ENCODE results near the gene RASL10B.

DNA sequence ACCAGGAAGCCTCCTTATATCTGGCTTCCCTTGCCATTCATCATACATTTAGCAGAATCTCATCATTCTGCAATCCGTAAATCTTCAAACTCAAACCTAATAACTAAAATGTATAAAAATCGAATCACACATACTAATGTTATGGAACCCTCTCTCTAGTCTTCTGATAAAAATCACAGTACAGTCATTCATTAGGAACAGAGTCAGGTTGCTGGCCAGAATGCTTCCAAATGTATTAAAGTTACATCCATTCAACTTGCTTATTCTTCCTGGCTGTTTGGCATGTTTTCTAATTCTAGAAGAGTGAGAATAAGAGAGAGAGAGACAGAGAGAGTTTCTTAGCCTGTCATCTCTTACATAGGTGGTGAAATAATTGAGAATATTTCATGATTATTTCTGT, 16.5 kb upstream of the RASL10B start:
- TF ChIP-seq, protein P1, sequence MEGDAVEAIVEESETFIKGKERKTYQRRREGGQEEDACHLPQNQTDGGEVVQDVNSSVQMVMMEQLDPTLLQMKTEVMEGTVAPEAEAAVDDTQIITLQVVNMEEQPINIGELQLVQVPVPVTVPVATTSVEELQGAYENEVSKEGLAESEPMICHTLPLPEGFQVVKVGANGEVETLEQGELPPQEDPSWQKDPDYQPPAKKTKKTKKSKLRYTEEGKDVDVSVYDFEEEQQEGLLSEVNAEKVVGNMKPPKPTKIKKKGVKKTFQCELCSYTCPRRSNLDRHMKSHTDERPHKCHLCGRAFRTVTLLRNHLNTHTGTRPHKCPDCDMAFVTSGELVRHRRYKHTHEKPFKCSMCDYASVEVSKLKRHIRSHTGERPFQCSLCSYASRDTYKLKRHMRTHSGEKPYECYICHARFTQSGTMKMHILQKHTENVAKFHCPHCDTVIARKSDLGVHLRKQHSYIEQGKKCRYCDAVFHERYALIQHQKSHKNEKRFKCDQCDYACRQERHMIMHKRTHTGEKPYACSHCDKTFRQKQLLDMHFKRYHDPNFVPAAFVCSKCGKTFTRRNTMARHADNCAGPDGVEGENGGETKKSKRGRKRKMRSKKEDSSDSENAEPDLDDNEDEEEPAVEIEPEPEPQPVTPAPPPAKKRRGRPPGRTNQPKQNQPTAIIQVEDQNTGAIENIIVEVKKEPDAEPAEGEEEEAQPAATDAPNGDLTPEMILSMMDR (IDR thresholded peaks at IDR 0.05 in 4 of 5, conservative IDR thresholded peaks at IDR 0.05 in 1 of 5), result no peak
- TF ChIP-seq POLR2A (IDR thresholded peaks at IDR 0.05), result no peak

Measured in gastrocnemius medialis (tissue), 4 donors.